SIG-M5 (cell line): ENCODE results near the gene ATXN1L.
"Not testable (repeated sequence)": the region's sequence is repeated elsewhere in the genome, so short reads cannot be mapped to it uniquely, and the experiment has no call there.

Experiments
- DNase-seq: peaks from one replicate; lab custom pipeline; 2025; lab: John Stamatoyannopoulos, UW

Gene ATXN1L

DNA sequence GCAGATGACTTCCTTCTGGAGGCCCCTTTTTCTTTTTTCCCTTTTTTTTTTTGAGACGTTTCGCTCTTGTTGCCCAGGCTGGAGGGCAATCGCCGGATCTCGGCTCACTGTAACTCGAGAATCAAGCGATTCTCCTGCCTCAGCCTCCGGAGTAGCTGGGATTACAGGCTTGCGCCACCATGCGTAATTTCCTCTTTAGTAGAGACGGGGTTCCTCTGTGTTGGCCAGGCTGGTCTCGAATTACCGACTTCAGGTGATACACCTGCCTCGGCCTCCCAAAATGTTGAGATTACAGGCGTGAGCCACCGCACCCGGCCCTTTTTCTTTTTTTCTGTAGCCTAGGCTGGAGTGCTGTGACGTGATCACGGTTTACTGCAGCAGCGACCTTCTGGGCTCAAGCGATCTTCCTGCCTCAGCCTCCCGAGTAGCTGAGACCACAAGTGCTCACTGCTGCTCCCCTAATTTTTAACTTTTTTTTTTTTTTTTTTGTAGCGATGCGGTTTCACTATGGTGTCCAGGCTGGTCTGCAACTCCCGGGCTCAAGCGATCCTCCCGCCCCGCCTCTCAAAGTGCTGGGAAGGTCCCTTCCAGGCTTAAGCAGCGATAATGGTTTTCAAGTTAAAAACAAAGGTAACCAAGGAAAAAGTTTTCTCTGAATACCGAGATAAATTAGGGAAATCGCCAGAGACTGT lies 48.6 kb downstream of the ATXN1L start:
- DNase-seq: no peak

DNA sequence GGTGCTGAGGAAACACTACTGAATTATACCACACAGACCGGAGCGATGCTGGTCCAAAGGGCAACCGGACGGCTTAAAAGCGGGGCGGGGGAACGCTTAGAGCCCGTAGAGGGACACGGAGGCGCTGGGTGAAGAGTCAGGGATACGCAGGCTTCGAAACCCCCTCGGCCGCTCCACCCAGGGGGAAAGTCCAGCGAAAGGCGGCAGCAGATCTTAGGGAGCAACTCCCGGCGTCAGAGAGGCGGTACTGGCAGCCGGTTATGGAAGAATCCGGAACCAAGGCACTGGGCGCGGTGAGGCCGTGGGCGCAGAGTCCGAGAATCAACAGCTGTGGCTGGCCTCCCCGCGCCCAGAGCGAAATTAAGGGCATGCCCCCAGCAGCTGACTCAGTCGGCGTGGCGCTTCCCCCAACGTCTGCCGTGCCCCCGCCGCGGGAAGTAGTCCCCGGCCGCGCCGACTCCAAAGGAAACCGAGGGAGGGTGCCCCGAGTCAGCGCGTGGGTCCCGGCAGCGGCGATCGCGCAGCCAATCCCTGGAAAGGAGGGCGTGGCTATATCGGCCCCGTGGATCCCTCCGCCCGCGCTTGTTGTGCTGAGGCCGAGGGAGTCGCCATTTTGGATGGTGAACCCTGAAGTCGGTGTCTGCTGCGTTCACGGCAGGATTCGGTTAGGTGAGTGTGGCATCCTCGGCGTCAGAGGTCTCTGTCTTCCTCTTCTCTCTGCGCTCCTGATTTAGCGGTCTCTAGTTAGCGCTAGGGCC lies 49.3 kb downstream of the ATXN1L start, which contains the start of gene IST1:
IST1 (plus strand) TSS at position 611 of the 758 bp plus-strand sequence. CDS start 20,110 bp downstream, outside the sequence.
- DNase-seq: peak; percentile 53

DNA sequence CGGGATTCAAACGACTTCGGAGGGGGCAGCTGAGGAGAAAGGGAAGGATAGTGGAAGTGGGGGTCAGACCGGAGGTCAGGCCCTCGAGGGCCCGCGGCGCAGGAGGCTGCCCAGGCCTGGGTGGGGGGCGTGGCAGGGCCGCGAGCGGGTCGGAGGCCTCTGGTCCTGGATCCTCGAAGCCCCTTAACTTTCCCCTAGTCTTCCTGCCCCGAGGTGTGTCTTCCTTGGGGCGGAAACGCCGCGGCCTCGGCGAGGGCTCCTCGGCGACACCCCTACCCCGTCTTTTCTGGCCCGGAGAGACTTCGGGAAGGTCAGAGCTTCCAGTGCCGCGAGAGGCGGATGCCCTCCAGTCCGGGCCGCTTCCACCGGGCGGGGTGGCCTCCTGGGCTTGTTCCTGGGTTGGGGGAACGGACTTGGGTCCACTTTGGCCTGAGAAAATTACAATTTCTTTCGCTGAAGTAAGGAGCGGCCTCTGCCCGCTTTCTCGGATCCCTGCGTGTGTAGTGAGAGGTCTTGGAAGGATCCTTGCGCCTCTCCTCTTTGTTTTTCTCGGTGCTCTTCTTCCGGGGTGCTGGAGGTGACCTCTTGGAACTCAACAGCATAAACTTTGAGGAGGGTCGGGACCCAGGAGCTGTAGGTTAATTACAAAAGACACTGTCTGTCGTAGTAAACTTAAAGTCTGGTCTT lies 50.0 kb downstream of the ATXN1L start:
- no peak for DNase-seq

DNA sequence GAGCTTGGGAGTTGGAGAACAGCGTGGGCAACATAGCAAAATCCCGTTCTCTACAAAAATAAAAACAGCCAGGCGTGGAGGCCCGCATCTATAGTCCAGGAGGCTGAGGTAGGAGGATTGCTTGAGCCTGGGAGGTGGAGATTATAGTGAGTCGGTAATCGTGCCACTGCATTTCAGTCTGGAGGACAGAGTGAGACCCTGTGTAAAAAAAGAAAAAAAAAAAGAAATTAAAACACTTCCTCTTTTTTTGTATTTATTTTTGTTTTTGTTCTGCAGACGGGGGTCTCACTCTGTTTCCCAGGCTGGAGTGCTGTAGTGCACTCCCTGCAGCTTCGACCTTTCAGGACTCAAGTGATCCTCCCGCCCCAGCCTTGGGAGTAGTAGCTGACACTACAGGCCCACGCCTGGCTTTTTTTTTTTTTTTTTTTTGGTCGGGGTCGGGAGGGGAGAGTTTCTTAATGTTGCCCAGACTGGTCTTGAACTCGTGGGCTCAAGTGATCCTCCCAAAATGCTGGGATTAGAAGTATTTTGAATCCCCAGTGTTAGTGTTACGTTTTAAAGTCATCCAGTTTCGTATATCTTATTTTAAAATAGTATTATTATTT lies 51.1 kb downstream of the ATXN1L start:
- DNase-seq: no peak

DNA sequence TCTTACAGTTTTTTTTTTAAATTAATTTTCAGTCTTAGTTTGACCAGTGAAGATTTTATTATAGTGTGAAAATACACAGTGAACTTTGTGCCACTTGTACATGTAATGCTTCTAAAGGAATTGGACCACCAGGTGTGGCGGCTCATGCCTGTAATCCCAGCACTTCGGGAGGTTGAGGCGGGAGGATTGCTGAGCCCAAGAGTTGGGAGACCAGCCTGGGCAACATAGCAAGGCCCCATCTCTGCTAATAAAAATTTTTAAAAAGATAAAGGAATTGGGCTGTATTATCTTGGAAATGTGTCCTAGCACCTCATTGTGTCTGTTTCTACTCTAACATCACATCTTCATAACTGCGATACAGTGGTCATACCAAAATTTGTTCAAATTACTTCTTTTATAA lies 53.4 kb downstream of the ATXN1L start:
- DNase-seq: no peak

DNA sequence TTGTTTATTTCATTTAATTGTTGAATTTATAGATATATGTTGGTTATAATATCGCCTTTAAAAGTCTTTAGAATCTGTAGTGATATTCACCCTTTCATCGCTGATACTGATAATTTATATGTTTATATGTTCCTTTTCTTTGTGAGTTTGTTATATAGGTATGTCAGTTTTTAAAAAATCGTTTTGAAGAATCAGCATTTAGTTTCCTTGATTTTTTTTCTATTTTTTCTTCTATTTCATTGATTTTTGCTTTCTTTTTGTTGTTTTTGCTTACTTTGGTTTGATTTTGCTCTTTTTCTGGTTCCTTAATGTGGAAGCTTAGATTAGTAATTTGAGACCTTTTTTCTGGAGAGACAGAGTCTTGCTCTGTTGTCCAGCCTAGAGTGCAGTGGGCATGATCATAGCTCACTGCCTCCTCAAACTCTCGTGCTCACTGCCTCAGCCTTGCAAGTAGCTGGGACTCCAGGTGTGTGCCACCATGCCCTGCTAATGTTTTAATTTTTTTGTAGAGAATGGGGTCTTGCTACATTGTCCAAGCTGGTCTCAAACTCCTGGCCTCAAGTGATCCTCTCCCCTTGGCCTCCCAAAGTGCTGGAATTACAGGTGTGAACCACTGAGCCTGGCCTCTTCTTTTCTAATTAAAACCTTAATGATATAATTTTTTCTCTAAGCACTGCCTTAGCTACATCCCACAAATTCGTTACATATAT lies 57.0 kb downstream of the ATXN1L start:
- no peak for DNase-seq

DNA sequence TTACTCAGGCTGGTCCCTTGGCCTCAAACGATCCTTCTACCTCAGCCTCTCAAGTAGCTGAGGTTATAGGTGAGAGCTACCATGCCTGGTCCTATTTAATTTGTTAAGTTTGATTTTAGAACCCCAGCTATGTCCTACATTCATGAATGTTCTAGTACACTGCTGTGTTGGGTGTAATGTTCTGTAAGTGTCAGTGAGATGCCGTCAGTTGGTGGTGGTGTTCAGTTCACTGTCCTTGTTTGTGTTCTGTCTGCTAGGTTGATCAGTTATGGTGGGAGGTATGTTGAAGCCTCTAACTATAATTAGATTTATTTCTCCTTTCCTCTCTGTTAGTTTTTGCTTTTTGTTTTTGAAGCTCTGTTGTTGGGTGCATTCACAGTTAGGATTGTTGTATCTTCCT lies 57.8 kb downstream of the ATXN1L start:
- DNase-seq: no peak

DNA sequence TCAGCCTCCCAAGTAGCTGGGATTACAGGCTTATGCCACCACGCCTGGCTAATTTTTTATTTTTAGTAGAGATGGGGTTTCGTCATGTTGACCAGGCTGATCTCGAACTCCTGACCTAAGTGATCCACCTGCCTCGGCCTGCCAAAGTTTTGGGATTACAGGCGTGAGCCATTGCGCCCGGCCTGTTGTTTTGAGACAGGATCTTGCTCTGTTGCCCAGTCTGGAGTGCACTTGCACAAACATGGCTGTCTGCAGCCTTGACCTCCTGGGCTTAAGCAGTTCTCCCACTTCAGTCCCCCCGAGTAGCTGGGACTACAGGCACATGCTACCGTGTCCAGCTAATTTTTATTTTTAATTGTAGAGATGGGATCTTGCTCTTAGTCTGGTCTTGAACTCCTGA lies 58.5 kb downstream of the ATXN1L start:
- no peak for DNase-seq

DNA sequence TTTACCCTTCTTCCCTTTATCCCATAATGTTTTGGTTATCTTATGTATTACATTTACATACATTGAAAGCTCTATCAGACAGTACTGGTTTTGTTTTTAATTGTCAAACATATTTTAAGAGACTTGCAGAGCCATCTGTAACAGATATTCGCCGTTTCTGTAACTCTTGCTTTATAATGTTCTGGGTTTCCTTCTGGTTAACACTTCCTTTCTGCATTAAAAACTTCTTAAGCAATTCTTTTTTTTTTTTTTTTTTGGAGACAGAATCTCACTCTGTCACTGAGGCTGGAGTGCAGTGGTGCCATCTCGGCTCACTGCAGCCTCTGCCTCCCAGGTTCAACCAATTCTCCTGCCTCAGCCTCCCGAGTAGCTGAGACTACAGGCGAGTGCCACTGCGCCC lies 60.0 kb downstream of the ATXN1L start:
- DNase-seq: not testable (repeated sequence)
